Stimulated activated CD8-positive, alpha-beta memory T cell treated with anti-CD3 and anti-CD28 coated beads, Interleukin-12 subunit alpha, Interleukin-12 subunit beta, amount 100 ng/mL, for 4 hours (primary cell): ENCODE data around the gene DUSP16.

ENCODE experiments used
- DNase-seq: peaks from one replicate; pipeline ENCODE4 v3.0.0-alpha.2; 2020; ENCODE audit warnings: low read depth

The DUSP16 gene

GRCh38 chr12:12468575-12468974 is 94.1 kb downstream of the DUSP16 start:
- DNase-seq, result no peak

- DNase-seq, result no peak
Observed at GRCh38 chr12:12467688-12468261, 94.9 kb downstream of the DUSP16 start.

- no peak for DNase-seq
Observed at GRCh38 chr12:12467264-12467663, 95.4 kb downstream of the DUSP16 start.

- no peak for DNase-seq
Observed at GRCh38 chr12:12466157-12466556, 96.5 kb downstream of the DUSP16 start.

GRCh38 chr12:12465522-12465921 is 97.1 kb downstream of the DUSP16 start:
- no peak for DNase-seq

- no peak for DNase-seq
Observed at GRCh38 chr12:12461923-12462315, 100.7 kb downstream of the DUSP16 start.

GRCh38 chr12:12460935-12461922 is 101.4 kb downstream of the DUSP16 start:
- no peak for DNase-seq

- no peak for DNase-seq
Observed at GRCh38 chr12:12456637-12457036, 106.0 kb downstream of the DUSP16 start.

GRCh38 chr12:12454315-12454714 is 108.3 kb downstream of the DUSP16 start:
- DNase-seq, result no peak

- no peak for DNase-seq
Observed at GRCh38 chr12:12453635-12454034, 109.0 kb downstream of the DUSP16 start.

- no peak for DNase-seq
Observed at GRCh38 chr12:12452326-12452902, 110.2 kb downstream of the DUSP16 start.

- DNase-seq, result no peak
Observed at GRCh38 chr12:12451098-12451497, 111.6 kb downstream of the DUSP16 start.

GRCh38 chr12:12450043-12450471 is 112.6 kb downstream of the DUSP16 start:
- no peak for DNase-seq

GRCh38 chr12:12449533-12450025 is 113.1 kb downstream of the DUSP16 start:
- DNase-seq, result no peak

- no peak for DNase-seq
Observed at GRCh38 chr12:12447837-12448236, 114.8 kb downstream of the DUSP16 start.

- no peak for DNase-seq
Observed at GRCh38 chr12:12447236-12447635, 115.4 kb downstream of the DUSP16 start.

GRCh38 chr12:12446786-12447185 is 115.9 kb downstream of the DUSP16 start:
- DNase-seq, result no peak

- no peak for DNase-seq
Observed at GRCh38 chr12:12445882-12446181, 116.8 kb downstream of the DUSP16 start.

GRCh38 chr12:12445165-12445881 is 117.3 kb downstream of the DUSP16 start:
- DNase-seq, result no peak

GRCh38 chr12:12443431-12443878 is 119.2 kb downstream of the DUSP16 start:
- no peak for DNase-seq

- no peak for DNase-seq
Observed at GRCh38 chr12:12442548-12443071, 120.1 kb downstream of the DUSP16 start.
